WTC11 (cell line): ENCODE results near the gene CORO7.

ENCODE experiments used
- CTCF ChIP-seq: fragments of 200-600 bp; IDR thresholded peaks from 2 replicates; pipeline ENCODE4 v1.8.0; 2022; ENCODE audit warnings: antibody characterized with exemption
- KAT7 ChIP-seq: sonication (generic); formaldehyde crosslinking; IDR thresholded peaks from 2 replicates; pipeline ENCODE4 v1.8.1; 2023; ENCODE audit warnings: missing genetic modification reagents, mild to moderate bottlenecking, borderline replicate concordance
- SP1 ChIP-seq: sonication (generic); formaldehyde crosslinking; conservative IDR thresholded peaks from 2 replicates; pipeline ENCODE4 v1.8.1; 2022; ENCODE audit warnings: missing genetic modification reagents
- TF ChIP-seq, protein P1 (sequence below): sonication (generic); formaldehyde crosslinking; IDR thresholded peaks from 2 replicates; pipeline ENCODE4 v1.8.1; 2023; ENCODE audit warnings: mild to moderate bottlenecking, missing genetic modification reagents, moderate library complexity

GRCh38 chr16:4461250-4462085 is 45.1 kb upstream of the CORO7 start:
- TF ChIP-seq CTCF, result no peak
- no peak for TF ChIP-seq KAT7
- TF ChIP-seq, protein P1, sequence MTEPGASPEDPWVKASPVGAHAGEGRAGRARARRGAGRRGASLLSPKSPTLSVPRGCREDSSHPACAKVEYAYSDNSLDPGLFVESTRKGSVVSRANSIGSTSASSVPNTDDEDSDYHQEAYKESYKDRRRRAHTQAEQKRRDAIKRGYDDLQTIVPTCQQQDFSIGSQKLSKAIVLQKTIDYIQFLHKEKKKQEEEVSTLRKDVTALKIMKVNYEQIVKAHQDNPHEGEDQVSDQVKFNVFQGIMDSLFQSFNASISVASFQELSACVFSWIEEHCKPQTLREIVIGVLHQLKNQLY (CRISPR knock-in tag), result no peak
- 0 out of 2 replicates have a peak, but pooled peaks have one; percentile 25 for TF ChIP-seq SP1 (CRISPR knock-in tag)
